Prostate gland (tissue), 2 donors: ENCODE measurements around the gene AHCYL2.

Experiments used
- CTCF ChIP-seq, 4 experiments: fragments of 200-600 bp in 2 of 4; fragments of 450-650 bp in 2 of 4; sonication (generic) in 2 of 4; IDR thresholded peaks; 1 replicate in 3 of 4; 2 replicates in 1 of 4; pipeline ENCODE4 v1.5.1; 2016 to 2019; ENCODE audit warnings: antibody characterized with exemption in 4 of 4, mild to moderate bottlenecking in 2 of 4, moderate library complexity in 2 of 4
- POLR2A ChIP-seq: fragments of 450-650 bp; IDR thresholded peaks from one replicate; pipeline ENCODE4 v1.6.1; 2016; ENCODE audit warnings: antibody characterized with exemption, mild to moderate bottlenecking
- POLR2AphosphoS5 ChIP-seq: sonication (generic); formaldehyde crosslinking; IDR thresholded peaks from one replicate; pipeline ENCODE4 v1.6.1; 2017; ENCODE audit warnings: antibody characterized with exemption

- TF ChIP-seq POLR2A (no peak), CTCF (IDR thresholded peaks at IDR 0.05) (no peak), POLR2AphosphoS5 (no peak)
Observed at GRCh38 chr7:129422727-129423126, 197.9 kb downstream of the AHCYL2 start.
